AG04449 (cell line): ENCODE measurements around the gene RIN1.
A peak's percentile ranks its signal among the peaks of the same experiment; 100 is the strongest.
"Not testable (repeated sequence)": the region's sequence is repeated elsewhere in the genome, so short reads cannot be mapped to it uniquely, and the experiment has no call there.

Experiments
- CTCF ChIA-PET: fragments of 350-600 bp; formaldehyde crosslinking; extraction: SDS; loops from one replicate; lab custom pipeline; 2021; ENCODE audit warnings: antibody characterized with exemption; lab: Yijun Ruan, JAX
- POLR2A ChIA-PET: fragments of 400-600, 350-600 bp; formaldehyde crosslinking; extraction: SDS; loops from one replicate; lab custom pipeline; 2020; ENCODE audit warnings: antibody characterized with exemption, inconsistent platforms; lab: Yijun Ruan, JAX
- DNase-seq: peaks from one replicate; pipeline ENCODE4 v3.0.0-alpha.2; 2010; ENCODE audit warnings: low read depth, low spot score
- H3K4me3 ChIP-seq: 2 replicates; pipeline ENCODE4 v1.5.1; 2011; ENCODE audit warnings: low read depth, mild to moderate bottlenecking, control low read depth, low read length
- TF ChIP-seq, protein P1 (sequence below): IDR thresholded peaks from one replicate; pipeline ENCODE4 v1.5.1; 2011; ENCODE audit warnings: mild to moderate bottlenecking, moderate library complexity, low read length, control low read depth, inconsistent platforms; ENCODE audit not compliant: insufficient read depth; ENCODE audit errors: missing control alignments

The RIN1 gene

GRCh38 chr11:66360406-66361073 lies 24.3 kb upstream of the RIN1 start:
- H3K4me3 ChIP-seq: no peak overlapping the region
- DNase-seq: no peak
- ChIA-PET CTCF (interaction anchor here (0.9 to 4.1 kb wide), 3 partner anchors 15 to 29 kb away, joined by 5 to 23 read pairs (median 6); no protein-coding TSS in a partner anchor), POLR2A (no interaction called here)
- TF ChIP-seq, protein P1, sequence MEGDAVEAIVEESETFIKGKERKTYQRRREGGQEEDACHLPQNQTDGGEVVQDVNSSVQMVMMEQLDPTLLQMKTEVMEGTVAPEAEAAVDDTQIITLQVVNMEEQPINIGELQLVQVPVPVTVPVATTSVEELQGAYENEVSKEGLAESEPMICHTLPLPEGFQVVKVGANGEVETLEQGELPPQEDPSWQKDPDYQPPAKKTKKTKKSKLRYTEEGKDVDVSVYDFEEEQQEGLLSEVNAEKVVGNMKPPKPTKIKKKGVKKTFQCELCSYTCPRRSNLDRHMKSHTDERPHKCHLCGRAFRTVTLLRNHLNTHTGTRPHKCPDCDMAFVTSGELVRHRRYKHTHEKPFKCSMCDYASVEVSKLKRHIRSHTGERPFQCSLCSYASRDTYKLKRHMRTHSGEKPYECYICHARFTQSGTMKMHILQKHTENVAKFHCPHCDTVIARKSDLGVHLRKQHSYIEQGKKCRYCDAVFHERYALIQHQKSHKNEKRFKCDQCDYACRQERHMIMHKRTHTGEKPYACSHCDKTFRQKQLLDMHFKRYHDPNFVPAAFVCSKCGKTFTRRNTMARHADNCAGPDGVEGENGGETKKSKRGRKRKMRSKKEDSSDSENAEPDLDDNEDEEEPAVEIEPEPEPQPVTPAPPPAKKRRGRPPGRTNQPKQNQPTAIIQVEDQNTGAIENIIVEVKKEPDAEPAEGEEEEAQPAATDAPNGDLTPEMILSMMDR: no peak

GRCh38 chr11:66359662-66360087 lies 23.4 kb upstream of the RIN1 start:
- DNase-seq: no peak
- POLR2A ChIA-PET: no interaction called here
- CTCF ChIA-PET: interaction anchor here (4.1 kb wide), 1 partner anchor 30 kb away, joined by 23 read pairs; no protein-coding TSS in a partner anchor
- H3K4me3 ChIP-seq: no peak overlapping the region
- TF ChIP-seq, protein P1: no peak

DNA sequence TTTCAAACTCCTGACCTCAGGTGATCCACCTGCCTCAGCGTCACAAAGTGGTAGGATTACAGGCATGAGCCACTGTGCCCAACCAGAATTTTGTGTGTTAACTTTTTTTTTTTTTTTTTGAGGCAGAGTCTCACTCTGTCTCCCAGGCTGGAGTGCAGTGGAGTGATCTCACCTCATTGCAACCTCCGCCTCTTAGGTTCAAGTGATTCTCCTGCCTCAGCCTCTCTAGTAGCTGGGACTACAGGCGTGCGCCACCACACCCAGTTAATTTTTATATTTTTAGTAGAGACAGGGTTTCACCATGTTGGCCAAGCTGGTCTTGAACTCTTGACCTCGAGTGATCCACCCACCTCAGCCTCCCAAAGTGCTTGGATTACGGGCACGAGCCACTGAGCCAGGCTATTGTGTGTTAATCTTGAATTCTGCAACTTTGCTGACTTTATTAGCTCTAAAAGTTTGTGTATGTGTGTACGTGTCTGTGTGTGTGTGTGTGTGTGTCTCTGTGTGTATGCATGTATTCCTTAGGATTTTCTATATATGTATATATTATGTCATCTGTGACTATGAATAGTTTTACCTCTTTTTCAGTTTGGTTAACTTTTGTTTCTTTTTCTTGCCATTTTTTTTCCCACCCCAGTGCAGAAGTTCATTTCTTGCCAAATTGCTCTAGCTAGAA lies 14.5 kb upstream of the RIN1 start:
- ChIA-PET CTCF (interaction anchor here (1.0 to 2.5 kb wide), 4 partner anchors 13 to 39 kb away, joined by 3 to 10 read pairs (median 5); no protein-coding TSS in a partner anchor), POLR2A (interaction anchor here (0.9 kb wide), 1 partner anchor 39 kb away, joined by 3 read pairs; no protein-coding TSS in a partner anchor)
- not testable (repeated sequence) for DNase-seq, H3K4me3 ChIP-seq

GRCh38 chr11:66349084-66349386 lies 12.8 kb upstream of the RIN1 start:
- no peak overlapping the region for H3K4me3 ChIP-seq
- DNase-seq: no peak
- ChIA-PET POLR2A (interaction anchor here (1.4 to 2.5 kb wide), 2 partner anchors 36 to 60 kb away, joined by 6 to 11 read pairs; partner anchors contain the start of gene YIF1A), CTCF (interaction anchor here (1.0 to 2.5 kb wide), 3 partner anchors 37 to 40 kb away, joined by 3 to 10 read pairs (median 7); no protein-coding TSS in a partner anchor)
- TF ChIP-seq, protein P1: no peak

DNA sequence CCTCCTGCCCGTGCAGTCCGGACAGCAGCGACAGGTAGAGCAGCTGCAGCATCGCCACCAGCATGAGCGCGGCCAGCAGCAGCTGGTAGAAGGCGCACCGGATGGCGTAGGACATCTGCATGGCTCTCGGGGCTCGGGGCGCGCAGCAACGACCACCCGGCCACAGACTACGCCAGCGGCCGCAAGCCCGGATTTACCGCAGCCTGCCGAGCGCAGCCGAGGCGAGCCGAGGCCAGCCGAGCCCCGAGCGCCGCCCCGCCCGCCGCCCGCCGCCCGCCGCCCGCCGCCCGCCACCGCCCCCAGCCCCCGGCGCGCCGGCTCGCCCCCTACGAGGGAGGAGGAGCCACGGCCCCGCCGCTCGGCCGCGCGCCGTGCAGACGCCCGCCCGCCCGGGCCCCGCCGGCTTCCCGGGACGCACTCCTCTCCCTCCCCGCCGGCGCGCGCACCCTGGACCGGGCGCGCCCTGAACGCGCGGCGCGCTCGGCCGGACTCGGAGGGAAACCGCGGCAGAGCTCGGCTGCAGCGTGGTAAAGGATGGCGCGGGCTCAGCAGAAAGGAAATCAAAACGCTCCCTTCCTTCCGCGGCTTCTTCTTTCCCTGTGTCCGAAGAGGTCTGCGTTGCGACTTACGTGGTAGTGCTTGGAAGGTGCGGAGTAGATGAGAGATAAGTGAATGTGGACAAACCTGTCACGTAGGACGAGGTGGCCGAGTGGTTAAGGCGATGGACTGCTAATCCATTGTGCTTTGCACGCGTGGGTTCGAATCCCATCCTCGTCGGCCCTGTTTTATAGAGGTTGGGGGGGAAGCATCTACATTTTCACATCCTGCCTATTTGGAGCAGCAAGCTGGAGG lies 11.4 kb upstream of the RIN1 start, which contains the start of gene B4GAT1:
B4GAT1 (minus strand) TSS at position 205 of the 852 bp plus-strand sequence; CDS start at position 121, 84 bp downstream.
- POLR2A ChIA-PET: interaction anchor here (0.7 to 2.5 kb wide), 6 partner anchors 9 to 58 kb away, joined by 3 to 11 read pairs (median 4); partner anchors contain the start of genes CD248, RIN1 and YIF1A
- DNase-seq: peak; percentile 69
- CTCF ChIA-PET: interaction anchor here (1.0 to 11.7 kb wide), 10 partner anchors 9 to 279 kb away, joined by 3 to 129 read pairs (median 6); partner anchors contain the start of gene RIN1
- TF ChIP-seq, protein P1: no peak
- H3K4me3 ChIP-seq: peak within 1 kb of the TSS; percentile 89
